SK-N-MC (cell line): ENCODE results near the gene CLIP3.

Experiments used
- DNase-seq: peaks from one replicate; pipeline ENCODE4 v3.0.0-alpha.2; 2011; ENCODE audit warnings: low read depth, low spot score
- H3K27ac ChIP-seq: fragments of 200-600 bp; sonication (generic); 2 replicates; pipeline ENCODE4 v1.5.1; 2016; ENCODE audit warnings: mixed run types
- H3K36me3 ChIP-seq: fragments of 200-600 bp; sonication (generic); 2 replicates; pipeline ENCODE4 v1.6.1; 2017; ENCODE audit warnings: antibody characterized with exemption, low read length, mixed read lengths; ENCODE audit not compliant: insufficient read depth
- H3K4me3 ChIP-seq: fragments of 200-600 bp; sonication (generic); 2 replicates; pipeline ENCODE4 v1.5.1; 2016
- H3K9ac ChIP-seq: fragments of 200-600 bp; sonication (generic); 2 replicates; pipeline ENCODE4 v1.8.0; 2017; ENCODE audit warnings: mixed run types, mixed read lengths; ENCODE audit not compliant: insufficient read length
- H3K9me3 ChIP-seq: fragments of 200-600 bp; sonication (generic); 2 replicates; pipeline ENCODE4 v1.6.1; 2017; ENCODE audit warnings: low read depth, mild to moderate bottlenecking, antibody characterized with exemption, low read length, moderate library complexity, mixed read lengths
- EZH2 ChIP-seq: fragments of 200-600 bp; sonication (generic); IDR thresholded peaks from one replicate; pipeline ENCODE4 v1.6.1; 2017; ENCODE audit warnings: antibody characterized with exemption
- FOXP2 ChIP-seq: optimal IDR thresholded peaks from 2 replicates; pipeline ENCODE3; 2011; ENCODE audit warnings: mild to moderate bottlenecking, moderate library complexity; ENCODE audit not compliant: insufficient read depth; ENCODE audit errors: extremely low read length, control extremely low read depth
- POLR2AphosphoS5 ChIP-seq: IDR thresholded peaks from 2 replicates; pipeline ENCODE4 v1.6.1; 2012; ENCODE audit warnings: mild to moderate bottlenecking, low read depth, low read length, borderline replicate concordance

The CLIP3 gene

GRCh38 chr19:36013280-36014011, 19.2 kb downstream of the CLIP3 start:
- H3K27ac ChIP-seq, result no peak overlapping the region
- DNase-seq, result no peak
- TF ChIP-seq EZH2 (no peak), FOXP2 (no peak), POLR2AphosphoS5 (no peak)

GRCh38 chr19:36010402-36010801, 22.3 kb downstream of the CLIP3 start:
- no peaks in the 10 kb centered on the region for H3K9me3 ChIP-seq
- no peak overlapping the region for H3K4me3 ChIP-seq
- no peak for TF ChIP-seq POLR2AphosphoS5
- TF ChIP-seq EZH2, result no peak
- no peak for TF ChIP-seq FOXP2
- DNase-seq, result no peak
- no peak overlapping the region for H3K27ac ChIP-seq
- no peaks in the 10 kb centered on the region for H3K36me3 ChIP-seq
- no peak overlapping the region for H3K9ac ChIP-seq

More at GRCh38 chr19:36013280-36014011, 19.2 kb downstream of the CLIP3 start:
- peak overlapping the region; percentile 92 for H3K4me3 ChIP-seq
- H3K36me3 ChIP-seq, result no peaks in the 10 kb centered on the region
- H3K9ac ChIP-seq, result peak overlapping the region; percentile 86
- H3K9me3 ChIP-seq, result no peaks in the 10 kb centered on the region

- no peaks in the 10 kb centered on the region for H3K9me3 ChIP-seq
- no peak for TF ChIP-seq FOXP2
- no peak for TF ChIP-seq EZH2
- no peak for TF ChIP-seq POLR2AphosphoS5
- DNase-seq, result no peak
- no peak overlapping the region for H3K27ac ChIP-seq
- peak overlapping the region; percentile 76 for H3K4me3 ChIP-seq
- no peak overlapping the region for H3K9ac ChIP-seq
- H3K36me3 ChIP-seq, result no peaks in the 10 kb centered on the region
Observed at GRCh38 chr19:36009633-36010379, 22.9 kb downstream of the CLIP3 start.

GRCh38 chr19:36009220-36009619, 23.5 kb downstream of the CLIP3 start:
- Histone ChIP-seq H3K4me3 (peak overlapping the region; percentile 76), H3K9me3 (no peaks in the 10 kb centered on the region), H3K27ac (no peak overlapping the region), H3K36me3 (no peaks in the 10 kb centered on the region), H3K9ac (peak overlapping the region; percentile 76)
- TF ChIP-seq POLR2AphosphoS5 (no peak), FOXP2 (peak; percentile 55)
- no peak for DNase-seq

- DNase-seq, result no peak
- no peak within 1 kb of the TSS for H3K27ac ChIP-seq
- H3K9ac ChIP-seq, result peak within 1 kb of the TSS; percentile 76
Observed at GRCh38 chr19:36008336-36008978, 24.2 kb downstream of the CLIP3 start, which contains the start of gene SYNE4. Gene SYNE4 (minus strand): TSS chr19:36008813. CDS start chr19:36008681, 132 bp downstream.

GRCh38 chr19:36006955-36007354, 25.7 kb downstream of the CLIP3 start:
- H3K4me3 ChIP-seq, result no peak overlapping the region
- no peak for TF ChIP-seq FOXP2
- TF ChIP-seq EZH2, result no peak
- TF ChIP-seq POLR2AphosphoS5, result no peak
- H3K9me3 ChIP-seq, result no peaks in the 10 kb centered on the region
- no peaks in the 10 kb centered on the region for H3K36me3 ChIP-seq
- no peak overlapping the region for H3K9ac ChIP-seq
- DNase-seq, result no peak
- no peak overlapping the region for H3K27ac ChIP-seq

More at GRCh38 chr19:36008336-36008978, 24.2 kb downstream of the CLIP3 start, which contains the start of gene SYNE4:
- H3K4me3 ChIP-seq, result peak within 1 kb of the TSS; percentile 76
- no peaks in the 10 kb centered on the region for H3K9me3 ChIP-seq
- no peaks in the 10 kb centered on the region for H3K36me3 ChIP-seq
- TF ChIP-seq EZH2 (no peak), POLR2AphosphoS5 (no peak), FOXP2 (no peak)

- H3K4me3 ChIP-seq, result no peak overlapping the region
- H3K9me3 ChIP-seq, result no peaks in the 10 kb centered on the region
- H3K9ac ChIP-seq, result no peak overlapping the region
- no peaks in the 10 kb centered on the region for H3K36me3 ChIP-seq
- TF ChIP-seq POLR2AphosphoS5 (no peak), EZH2 (no peak), FOXP2 (no peak)
- DNase-seq, result no peak
- no peak overlapping the region for H3K27ac ChIP-seq
Observed at GRCh38 chr19:36003284-36003683, 29.4 kb downstream of the CLIP3 start.

GRCh38 chr19:36001605-36002004, 31.1 kb downstream of the CLIP3 start:
- H3K27ac ChIP-seq, result no peak overlapping the region
- H3K9ac ChIP-seq, result no peak overlapping the region
- no peaks in the 10 kb centered on the region for H3K36me3 ChIP-seq
- no peak overlapping the region for H3K4me3 ChIP-seq
- TF ChIP-seq POLR2AphosphoS5 (no peak), EZH2 (no peak), FOXP2 (no peak)
- DNase-seq, result no peak
- no peaks in the 10 kb centered on the region for H3K9me3 ChIP-seq
